ENCODE measurements around the gene IL1RAPL1.

IL1RAPL1 gene

GRCh38 chrX:29466456-29466855 lies 879.2 kb downstream of the IL1RAPL1 start (continued):
- TF ChIP-seq, protein P1, sequence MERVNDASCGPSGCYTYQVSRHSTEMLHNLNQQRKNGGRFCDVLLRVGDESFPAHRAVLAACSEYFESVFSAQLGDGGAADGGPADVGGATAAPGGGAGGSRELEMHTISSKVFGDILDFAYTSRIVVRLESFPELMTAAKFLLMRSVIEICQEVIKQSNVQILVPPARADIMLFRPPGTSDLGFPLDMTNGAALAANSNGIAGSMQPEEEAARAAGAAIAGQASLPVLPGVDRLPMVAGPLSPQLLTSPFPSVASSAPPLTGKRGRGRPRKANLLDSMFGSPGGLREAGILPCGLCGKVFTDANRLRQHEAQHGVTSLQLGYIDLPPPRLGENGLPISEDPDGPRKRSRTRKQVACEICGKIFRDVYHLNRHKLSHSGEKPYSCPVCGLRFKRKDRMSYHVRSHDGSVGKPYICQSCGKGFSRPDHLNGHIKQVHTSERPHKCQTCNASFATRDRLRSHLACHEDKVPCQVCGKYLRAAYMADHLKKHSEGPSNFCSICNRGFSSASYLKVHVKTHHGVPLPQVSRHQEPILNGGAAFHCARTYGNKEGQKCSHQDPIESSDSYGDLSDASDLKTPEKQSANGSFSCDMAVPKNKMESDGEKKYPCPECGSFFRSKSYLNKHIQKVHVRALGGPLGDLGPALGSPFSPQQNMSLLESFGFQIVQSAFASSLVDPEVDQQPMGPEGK (CRISPR knock-in tag; IDR thresholded peaks at IDR 0.05; ENCODE audit: borderline replicate concordance) = no peak
- TF ChIP-seq, protein P2, sequence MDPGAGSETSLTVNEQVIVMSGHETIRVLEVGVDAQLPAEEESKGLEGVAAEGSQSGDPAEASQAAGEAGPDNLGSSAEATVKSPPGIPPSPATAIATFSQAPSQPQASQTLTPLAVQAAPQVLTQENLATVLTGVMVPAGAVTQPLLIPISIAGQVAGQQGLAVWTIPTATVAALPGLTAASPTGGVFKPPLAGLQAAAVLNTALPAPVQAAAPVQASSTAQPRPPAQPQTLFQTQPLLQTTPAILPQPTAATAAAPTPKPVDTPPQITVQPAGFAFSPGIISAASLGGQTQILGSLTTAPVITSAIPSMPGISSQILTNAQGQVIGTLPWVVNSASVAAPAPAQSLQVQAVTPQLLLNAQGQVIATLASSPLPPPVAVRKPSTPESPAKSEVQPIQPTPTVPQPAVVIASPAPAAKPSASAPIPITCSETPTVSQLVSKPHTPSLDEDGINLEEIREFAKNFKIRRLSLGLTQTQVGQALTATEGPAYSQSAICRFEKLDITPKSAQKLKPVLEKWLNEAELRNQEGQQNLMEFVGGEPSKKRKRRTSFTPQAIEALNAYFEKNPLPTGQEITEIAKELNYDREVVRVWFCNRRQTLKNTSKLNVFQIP (CRISPR knock-in tag; IDR thresholded peaks at IDR 0.05; ENCODE audit: borderline replicate concordance, low read depth) = no peak
- TF ChIP-seq ZFP3 (CRISPR knock-in tag; IDR thresholded peaks at IDR 0.05) (no peak), ARNTL (CRISPR knock-in tag; IDR thresholded peaks at IDR 0.05; ENCODE audit: borderline replicate concordance, low read depth) (no peak), ZNF565 (CRISPR knock-in tag; conservative IDR thresholded peaks at IDR 0.05; ENCODE audit: low read depth) (no peak), TCF4 (CRISPR knock-in tag; IDR thresholded peaks at IDR 0.05; ENCODE audit: borderline replicate concordance) (no peak), GLIS3 (CRISPR knock-in tag; IDR thresholded peaks at IDR 0.05) (no peak), ZNF8 (CRISPR knock-in tag; IDR thresholded peaks at IDR 0.05) (no peak), ZC3H10 (CRISPR knock-in tag; IDR thresholded peaks at IDR 0.05) (no peak), PPARA (CRISPR knock-in tag; IDR thresholded peaks at IDR 0.05; ENCODE audit: borderline replicate concordance) (no peak)
- TF ChIP-seq, protein P3, sequence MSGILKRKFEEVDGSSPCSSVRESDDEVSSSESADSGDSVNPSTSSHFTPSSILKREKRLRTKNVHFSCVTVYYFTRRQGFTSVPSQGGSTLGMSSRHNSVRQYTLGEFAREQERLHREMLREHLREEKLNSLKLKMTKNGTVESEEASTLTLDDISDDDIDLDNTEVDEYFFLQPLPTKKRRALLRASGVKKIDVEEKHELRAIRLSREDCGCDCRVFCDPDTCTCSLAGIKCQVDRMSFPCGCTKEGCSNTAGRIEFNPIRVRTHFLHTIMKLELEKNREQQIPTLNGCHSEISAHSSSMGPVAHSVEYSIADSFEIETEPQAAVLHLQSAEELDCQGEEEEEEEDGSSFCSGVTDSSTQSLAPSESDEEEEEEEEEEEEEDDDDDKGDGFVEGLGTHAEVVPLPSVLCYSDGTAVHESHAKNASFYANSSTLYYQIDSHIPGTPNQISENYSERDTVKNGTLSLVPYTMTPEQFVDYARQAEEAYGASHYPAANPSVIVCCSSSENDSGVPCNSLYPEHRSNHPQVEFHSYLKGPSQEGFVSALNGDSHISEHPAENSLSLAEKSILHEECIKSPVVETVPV (CRISPR knock-in tag; IDR thresholded peaks at IDR 0.05) = no peak

DNA sequence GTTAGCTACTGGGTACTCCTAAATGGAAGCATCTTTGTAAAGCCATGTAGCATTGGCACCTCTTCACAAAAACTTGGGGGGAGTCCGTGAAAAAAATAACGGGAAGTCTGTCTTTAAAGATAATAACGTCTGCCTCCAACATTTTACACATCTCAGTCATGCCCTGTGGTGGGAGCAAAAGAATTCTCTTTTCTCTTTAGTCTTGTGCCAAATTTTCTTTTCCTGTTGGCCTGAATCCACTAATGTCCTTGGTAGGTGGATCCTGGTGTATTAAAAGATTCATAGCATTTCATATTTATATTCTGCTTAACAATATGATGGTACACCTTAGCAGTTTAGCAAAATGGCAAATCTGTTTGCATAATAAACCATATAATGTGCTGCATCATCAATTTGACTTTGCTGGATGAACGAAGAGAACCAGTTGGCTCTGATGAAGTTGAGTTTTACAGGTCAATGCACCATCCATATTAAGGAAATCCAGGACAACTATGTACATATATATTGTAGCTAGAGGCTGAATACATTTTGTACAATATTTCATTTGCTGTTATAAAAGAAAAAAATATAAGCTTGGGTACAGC lies 881.8 kb downstream of the IL1RAPL1 start:
- TF ChIP-seq ZNF565 (CRISPR knock-in tag; conservative IDR thresholded peaks at IDR 0.05; ENCODE audit: low read depth) = no peak
- no peak for TF ChIP-seq SNAI2 (CRISPR knock-in tag; IDR thresholded peaks at IDR 0.05)
- TF ChIP-seq TCF4 (CRISPR knock-in tag; IDR thresholded peaks at IDR 0.05; ENCODE audit: borderline replicate concordance) = no peak
- no peak for TF ChIP-seq CREB5 (CRISPR knock-in tag; IDR thresholded peaks at IDR 0.05; ENCODE audit: low read depth)
- no peak for TF ChIP-seq TOX (CRISPR knock-in tag; IDR thresholded peaks at IDR 0.05; ENCODE audit: borderline replicate concordance)
- TF ChIP-seq ZNF8 (CRISPR knock-in tag; IDR thresholded peaks at IDR 0.05) = no peak
- no peak for TF ChIP-seq CSDC2 (CRISPR knock-in tag; IDR thresholded peaks at IDR 0.05)
- no peak for TF ChIP-seq ARNTL (CRISPR knock-in tag; IDR thresholded peaks at IDR 0.05; ENCODE audit: borderline replicate concordance, low read depth)
- TF ChIP-seq, protein P3 (CRISPR knock-in tag; IDR thresholded peaks at IDR 0.05) = no peak
- TF ChIP-seq ZFP3 (CRISPR knock-in tag; IDR thresholded peaks at IDR 0.05) = no peak
- no peak for TF ChIP-seq OSR1 (CRISPR knock-in tag; IDR thresholded peaks at IDR 0.05)
- TF ChIP-seq ZFP30 (CRISPR knock-in tag; IDR thresholded peaks at IDR 0.05) = no peak
- no peak for TF ChIP-seq ESRRG (CRISPR knock-in tag; IDR thresholded peaks at IDR 0.05)
- no peak for TF ChIP-seq ZNF70 (CRISPR knock-in tag; IDR thresholded peaks at IDR 0.05)
- no peak for TF ChIP-seq ISL1 (CRISPR knock-in tag; IDR thresholded peaks at IDR 0.05)
- no peak for ATAC-seq

GRCh38 chrX:29470030-29470429 lies 882.8 kb downstream of the IL1RAPL1 start:
- TF ChIP-seq ESRRG (CRISPR knock-in tag; IDR thresholded peaks at IDR 0.05) (no peak), OSR1 (CRISPR knock-in tag; IDR thresholded peaks at IDR 0.05) (no peak), TCF4 (CRISPR knock-in tag; IDR thresholded peaks at IDR 0.05; ENCODE audit: borderline replicate concordance) (no peak), ZNF8 (CRISPR knock-in tag; IDR thresholded peaks at IDR 0.05) (no peak), CREB5 (CRISPR knock-in tag; IDR thresholded peaks at IDR 0.05; ENCODE audit: low read depth) (no peak), ARNTL (CRISPR knock-in tag; IDR thresholded peaks at IDR 0.05; ENCODE audit: borderline replicate concordance, low read depth) (no peak), ZNF70 (CRISPR knock-in tag; IDR thresholded peaks at IDR 0.05) (no peak)
- TF ChIP-seq, protein P4, sequence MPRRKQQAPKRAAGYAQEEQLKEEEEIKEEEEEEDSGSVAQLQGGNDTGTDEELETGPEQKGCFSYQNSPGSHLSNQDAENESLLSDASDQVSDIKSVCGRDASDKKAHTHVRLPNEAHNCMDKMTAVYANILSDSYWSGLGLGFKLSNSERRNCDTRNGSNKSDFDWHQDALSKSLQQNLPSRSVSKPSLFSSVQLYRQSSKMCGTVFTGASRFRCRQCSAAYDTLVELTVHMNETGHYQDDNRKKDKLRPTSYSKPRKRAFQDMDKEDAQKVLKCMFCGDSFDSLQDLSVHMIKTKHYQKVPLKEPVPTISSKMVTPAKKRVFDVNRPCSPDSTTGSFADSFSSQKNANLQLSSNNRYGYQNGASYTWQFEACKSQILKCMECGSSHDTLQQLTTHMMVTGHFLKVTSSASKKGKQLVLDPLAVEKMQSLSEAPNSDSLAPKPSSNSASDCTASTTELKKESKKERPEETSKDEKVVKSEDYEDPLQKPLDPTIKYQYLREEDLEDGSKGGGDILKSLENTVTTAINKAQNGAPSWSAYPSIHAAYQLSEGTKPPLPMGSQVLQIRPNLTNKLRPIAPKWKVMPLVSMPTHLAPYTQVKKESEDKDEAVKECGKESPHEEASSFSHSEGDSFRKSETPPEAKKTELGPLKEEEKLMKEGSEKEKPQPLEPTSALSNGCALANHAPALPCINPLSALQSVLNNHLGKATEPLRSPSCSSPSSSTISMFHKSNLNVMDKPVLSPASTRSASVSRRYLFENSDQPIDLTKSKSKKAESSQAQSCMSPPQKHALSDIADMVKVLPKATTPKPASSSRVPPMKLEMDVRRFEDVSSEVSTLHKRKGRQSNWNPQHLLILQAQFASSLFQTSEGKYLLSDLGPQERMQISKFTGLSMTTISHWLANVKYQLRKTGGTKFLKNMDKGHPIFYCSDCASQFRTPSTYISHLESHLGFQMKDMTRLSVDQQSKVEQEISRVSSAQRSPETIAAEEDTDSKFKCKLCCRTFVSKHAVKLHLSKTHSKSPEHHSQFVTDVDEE (CRISPR knock-in tag; IDR thresholded peaks at IDR 0.05) = no peak
- no peak for ATAC-seq

Data from SK-N-SH treated with all-trans-retinoic acid at 6 μM for 48 hours (cell line).